ENCODE data around the gene CADM3.

The CADM3 gene

GRCh38 chr1:159190441-159190840 lies 19.0 kb downstream of the CADM3 start:
- no peak for TF ChIP-seq SIN3A (IDR thresholded peaks at IDR 0.05; ENCODE audit: borderline replicate concordance, insufficient read depth, low read length)
- TF ChIP-seq TAF1 (IDR thresholded peaks at IDR 0.05; ENCODE audit: borderline replicate concordance, insufficient read depth, low read length) = no peak
- TF ChIP-seq POLR2AphosphoS5 (IDR thresholded peaks at IDR 0.05; ENCODE audit: low read depth, low read length) = no peak
- TF ChIP-seq FOXP2 (optimal IDR thresholded peaks at IDR 0.05; ENCODE audit: borderline replicate concordance, extremely low read depth, extremely low read length, insufficient read depth) = no peak
- TF ChIP-seq REST (IDR thresholded peaks at IDR 0.05; ENCODE audit: insufficient read depth in 1 of 2, low read depth in 2 of 2, low read length in 2 of 2) = no peak

DNA sequence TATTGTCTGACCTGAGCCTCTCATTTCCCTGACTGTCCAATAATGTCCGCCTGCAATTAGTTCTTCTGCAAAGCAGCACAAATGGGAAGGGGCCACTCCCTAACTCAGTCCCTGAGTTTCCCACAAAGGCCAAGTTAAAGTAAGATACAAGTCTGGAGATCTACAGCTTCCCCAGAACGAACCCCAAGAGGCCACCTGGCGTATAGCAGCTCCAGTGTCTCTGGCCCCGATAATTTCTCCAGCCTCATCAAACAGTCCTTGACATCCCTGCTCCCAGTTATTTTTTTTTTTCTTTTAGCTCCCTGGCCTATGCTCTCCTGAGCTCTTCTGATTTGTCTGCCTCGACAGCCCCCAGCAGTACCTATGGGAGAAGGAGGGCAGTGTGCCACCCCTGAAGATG lies 25.1 kb downstream of the CADM3 start:
- TF ChIP-seq POLR2AphosphoS5 (IDR thresholded peaks at IDR 0.05; ENCODE audit: low read depth, low read length) = no peak

DNA sequence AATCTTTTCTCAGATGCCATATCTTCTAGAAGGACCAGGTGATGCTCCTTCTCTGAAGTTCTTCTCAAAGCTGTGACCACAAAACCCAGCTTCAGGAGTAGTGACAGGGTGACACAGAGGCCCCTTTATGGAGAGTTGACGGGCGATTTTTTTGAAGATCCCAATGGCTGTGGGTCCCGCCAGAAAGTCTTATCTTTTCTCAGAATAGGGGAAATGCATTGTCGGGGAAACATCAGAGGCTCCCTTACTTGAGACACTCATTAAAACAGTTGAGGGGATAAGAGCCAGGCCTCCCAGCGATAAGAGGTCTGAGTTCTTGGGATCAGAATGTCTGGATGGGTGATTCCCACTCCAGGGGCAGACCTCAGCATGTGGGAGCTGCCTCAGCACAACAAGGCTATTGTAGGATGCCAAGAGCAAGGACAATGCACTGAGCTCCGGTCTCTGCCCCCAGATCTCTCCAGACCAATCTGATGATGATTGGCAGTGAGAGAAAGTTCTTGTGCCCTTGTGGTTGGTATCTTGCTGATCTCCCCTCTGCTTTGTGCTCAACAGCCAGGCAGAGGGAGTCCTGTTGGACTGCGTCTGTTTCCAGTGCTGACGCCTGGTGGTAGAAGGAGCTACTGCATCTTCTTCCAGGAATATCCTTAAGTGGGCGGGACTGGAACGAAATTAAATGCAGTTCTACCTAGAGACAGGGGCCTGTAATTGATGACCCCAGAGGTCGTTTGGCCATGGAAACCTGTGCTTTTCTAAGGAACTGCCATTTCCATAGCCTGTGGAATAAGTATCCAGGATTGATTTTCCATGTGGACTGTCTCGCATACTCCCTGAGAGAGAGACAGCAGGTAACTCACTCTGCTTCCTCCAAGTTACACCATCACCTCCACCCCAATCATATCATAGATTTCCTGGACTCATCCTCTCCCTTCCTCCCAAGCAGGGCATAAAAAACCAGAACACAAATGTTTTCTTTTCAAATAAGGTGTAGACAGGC lies 26.4 kb downstream of the CADM3 start:
- TF ChIP-seq TAF1 (IDR thresholded peaks at IDR 0.05; ENCODE audit: borderline replicate concordance, insufficient read depth, low read length) = no peak
- TF ChIP-seq REST (IDR thresholded peaks at IDR 0.05; ENCODE audit: insufficient read depth in 1 of 2, low read depth in 2 of 2, low read length in 2 of 2) = peak in 1 of 2 experiments; percentile 37; a peak in 1 of 4 replicates

GRCh38 chr1:159199901-159200300 lies 28.5 kb downstream of the CADM3 start:
- TF ChIP-seq FOXP2 (optimal IDR thresholded peaks at IDR 0.05; ENCODE audit: borderline replicate concordance, extremely low read depth, extremely low read length, insufficient read depth) (no peak), POLR2AphosphoS5 (IDR thresholded peaks at IDR 0.05; ENCODE audit: low read depth, low read length) (no peak), TAF1 (IDR thresholded peaks at IDR 0.05; ENCODE audit: borderline replicate concordance, insufficient read depth, low read length) (no peak), REST (IDR thresholded peaks at IDR 0.05; ENCODE audit: insufficient read depth in 1 of 2, low read depth in 2 of 2, low read length in 2 of 2) (no peak), SIN3A (IDR thresholded peaks at IDR 0.05; ENCODE audit: borderline replicate concordance, insufficient read depth, low read length) (no peak)

GRCh38 chr1:159200769-159201168 lies 29.4 kb downstream of the CADM3 start:
- TF ChIP-seq POLR2AphosphoS5 (IDR thresholded peaks at IDR 0.05; ENCODE audit: low read depth, low read length) (no peak), REST (IDR thresholded peaks at IDR 0.05; ENCODE audit: insufficient read depth in 1 of 2, low read depth in 2 of 2, low read length in 2 of 2) (no peak), SIN3A (IDR thresholded peaks at IDR 0.05; ENCODE audit: borderline replicate concordance, insufficient read depth, low read length) (no peak), TAF1 (IDR thresholded peaks at IDR 0.05; ENCODE audit: borderline replicate concordance, insufficient read depth, low read length) (no peak), FOXP2 (optimal IDR thresholded peaks at IDR 0.05; ENCODE audit: borderline replicate concordance, extremely low read depth, extremely low read length, insufficient read depth) (no peak)
